Left colon (tissue), 2 donors: ENCODE results near the gene KAT6B. TPM values are rescaled to one million over a fixed set of nuclear protein-coding genes. Genes with fewer than 3 reads are reported as not detected.

Source experiments
- ATAC-seq: fragments of 200-7000 bp; cut with Tn5 transposase; one replicate; pipeline ENCODE4 v1.9.1; 2020; ENCODE audit warnings: mild to moderate bottlenecking, moderate library complexity
- DNase-seq, 2 donors: peaks; one replicate each; pipeline ENCODE4 v3.0.0-alpha.2; 2020
- intact Hi-C, 2 donors: fragments of 100-400 bp; cut with DNase I in 1 of 2; cut with micrococcal nuclease in 1 of 2; formaldehyde crosslinking; loops; one replicate each; pipeline versions ENCODE4 v1.11.2 to v1.14.0; 2022; cut with DNase I, micrococcal nuclease
- total RNA-seq, 2 donors: library from RNA; stranded (reverse); fragmentation: NEBNext Ultra II Directional; extraction: Animal tissue kit (Norgen Biotek cat#: 25700); gene quantifications; one replicate each; pipeline ENCODE4 v1.2.1, GENCODE V29; 2021
- donor health status: DM: no; HTN: no; CAD: no.
- donor health status: DM: yes; HTN: yes; CAD: no.

Gene KAT6B
- total RNA-seq, 2 donors from 2014 or later: 26.6 to 30.7 TPM

- no peak for DNase-seq
- intact Hi-C loops: no loop called here
- ATAC-seq: no peak
Observed at GRCh38 chr10:74962517-74962916, 136.1 kb downstream of the KAT6B start.

DNA sequence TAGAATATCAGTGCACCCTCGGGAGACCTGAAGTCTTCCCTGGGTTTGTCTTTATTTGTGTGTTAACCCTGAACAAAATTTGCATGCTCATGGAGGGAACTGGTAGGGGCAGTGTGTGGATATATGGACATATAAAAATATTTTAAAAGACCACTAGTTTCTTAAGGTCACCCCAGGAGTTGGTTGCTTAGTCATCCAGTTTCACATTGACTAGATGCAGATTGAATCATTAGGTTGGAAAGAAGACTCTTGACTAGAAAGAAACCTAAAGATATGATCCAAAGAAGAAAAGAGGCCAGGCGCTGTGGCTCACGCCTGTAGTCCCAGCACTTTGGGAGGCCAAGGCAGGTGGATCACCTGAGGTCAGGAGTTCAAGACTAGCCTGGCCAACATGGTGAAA, 137.1 kb downstream of the KAT6B start:
- ATAC-seq (no peak), DNase-seq (no peak)
- intact Hi-C loops: no loop called here

DNA sequence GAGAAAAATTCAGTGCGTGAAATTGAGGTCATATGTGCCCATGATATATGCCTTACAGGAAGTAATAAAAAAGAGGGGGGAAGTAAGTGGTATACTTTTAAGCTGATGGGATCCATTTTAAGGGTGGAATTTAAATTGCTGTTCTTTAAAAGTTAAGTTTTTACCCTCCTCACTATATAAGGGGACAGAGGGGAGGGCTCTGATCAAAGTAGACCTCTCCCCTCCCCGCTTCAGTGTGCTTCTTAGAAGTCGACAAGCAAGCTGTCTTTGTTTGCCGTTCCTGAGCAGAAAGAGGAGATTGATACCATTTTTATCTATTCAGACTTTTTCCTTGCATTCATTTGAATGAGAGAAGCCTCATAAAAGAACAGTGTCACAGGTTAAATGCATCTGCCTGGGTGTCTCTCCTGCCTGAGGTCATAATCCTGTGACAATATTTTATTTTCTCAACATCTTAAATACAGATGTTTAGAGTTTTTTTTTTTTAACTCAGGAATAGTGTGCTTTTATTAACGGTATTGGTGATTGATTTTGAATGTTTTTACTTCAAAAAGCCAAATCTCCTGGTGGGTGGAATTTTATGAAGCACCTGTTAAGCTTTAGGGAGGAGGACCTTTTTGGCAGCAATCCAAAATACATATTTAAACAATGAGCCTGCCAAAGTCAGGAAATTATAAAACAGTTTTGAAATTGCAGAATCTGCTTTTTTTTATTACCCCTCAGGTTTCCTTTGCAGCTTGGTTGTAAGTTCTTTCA, 141.7 kb downstream of the KAT6B start:
- peak; percentile 84 for ATAC-seq
- intact Hi-C loops: no loop called here
- no peak for DNase-seq

DNA sequence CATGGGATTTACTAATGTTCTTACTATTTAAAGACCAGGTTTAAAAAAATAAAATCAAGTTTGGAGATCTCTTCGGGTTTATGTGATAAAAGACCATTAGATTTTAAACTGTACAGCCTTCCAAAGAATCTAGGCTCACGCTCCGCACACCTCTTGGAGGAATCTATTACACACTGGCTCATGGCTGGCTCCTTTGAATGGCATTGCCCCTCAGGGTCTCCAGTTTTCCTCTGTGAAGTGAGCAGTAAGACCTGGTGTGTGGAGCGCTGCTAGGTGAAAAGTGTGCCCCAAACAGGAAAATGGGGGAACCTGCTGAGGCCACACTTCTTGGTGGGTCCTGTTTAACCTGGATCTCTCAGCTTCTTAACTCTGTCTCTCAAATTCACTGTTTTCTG, 142.3 kb downstream of the KAT6B start:
- ATAC-seq (peak; percentile 51), DNase-seq (no peak)
- intact Hi-C loops: no loop called here

DNA sequence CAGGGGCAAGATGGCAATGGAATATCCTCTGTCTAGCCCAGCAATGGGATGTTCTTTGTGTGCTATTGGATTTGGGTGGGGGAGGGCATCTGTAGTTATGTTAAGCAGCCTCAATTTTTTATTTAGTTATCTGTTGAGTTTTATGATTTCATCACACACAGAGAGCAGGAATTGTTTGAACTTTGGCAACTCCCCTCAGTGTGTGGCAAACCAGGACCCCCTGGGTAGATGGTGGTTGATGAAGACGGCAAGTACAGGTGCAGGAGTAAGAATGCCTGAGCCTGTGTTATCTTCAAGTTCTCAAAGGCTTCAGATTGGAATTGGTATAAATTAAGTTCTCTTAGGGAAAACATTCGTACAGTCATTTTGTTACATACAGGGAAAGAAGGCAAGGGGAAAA, 142.7 kb downstream of the KAT6B start:
- intact Hi-C loops: no loop called here
- no peak for ATAC-seq

DNA sequence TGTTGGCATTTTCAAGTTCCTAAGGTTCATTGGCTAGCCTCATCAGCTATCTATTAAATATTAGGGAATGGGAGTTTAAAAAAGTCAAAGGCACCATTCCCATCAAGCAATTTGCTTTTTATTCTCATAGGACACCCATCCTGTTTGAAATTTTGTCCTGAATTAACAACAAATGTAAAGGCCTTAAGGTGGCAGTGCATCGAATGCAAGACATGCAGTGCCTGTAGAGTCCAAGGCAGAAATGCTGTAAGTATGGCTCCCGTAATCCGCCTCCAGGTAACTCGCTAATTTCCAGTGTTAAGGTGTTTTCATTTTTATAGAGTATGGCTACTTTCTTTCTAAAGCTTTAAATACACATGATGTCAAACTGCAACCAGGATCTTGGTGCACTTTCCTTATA, 143.1 kb downstream of the KAT6B start:
- intact Hi-C loops: no loop called here
- ATAC-seq: no peak
- DNase-seq: no peak

More for the DNA sequence above, 142.7 kb downstream of the KAT6B start:
- DNase-seq: no peak

GRCh38 chr10:74973741-74974392, 147.5 kb downstream of the KAT6B start:
- ATAC-seq (peak; percentile 20), DNase-seq (no peak)
- intact Hi-C loops: no loop called here

- intact Hi-C loops: no loop called here
- DNase-seq (no peak), ATAC-seq (no peak)
Observed at GRCh38 chr10:74975758-74976157, 149.4 kb downstream of the KAT6B start.

DNA sequence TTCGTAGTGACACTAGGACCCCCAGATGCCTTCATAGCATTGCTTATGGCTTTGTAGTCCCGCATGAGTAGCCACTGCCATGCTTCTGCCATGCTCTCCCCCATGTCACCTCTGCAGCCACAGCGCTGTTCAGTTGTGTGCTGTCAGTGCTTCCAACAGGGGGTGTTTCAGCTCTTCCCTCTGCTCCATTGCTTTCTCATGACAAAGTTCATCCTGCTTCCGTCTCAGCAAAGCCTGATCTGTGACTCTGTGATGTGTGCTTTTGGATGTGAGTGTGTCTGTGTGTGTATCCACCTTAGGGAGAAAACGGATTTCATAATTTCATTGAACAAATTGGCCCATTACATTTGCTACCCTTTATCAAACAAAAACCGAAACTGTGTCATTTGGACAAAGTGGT, 150.2 kb downstream of the KAT6B start:
- ATAC-seq: no peak
- intact Hi-C loops: no loop called here
- no peak for DNase-seq

- intact Hi-C loops: no loop called here
- ATAC-seq: no peak
- no peak for DNase-seq
Observed at GRCh38 chr10:74977072-74977471, 150.7 kb downstream of the KAT6B start.

- DNase-seq (no peak), ATAC-seq (no peak)
- intact Hi-C loops: no loop called here
Observed at GRCh38 chr10:74977913-74978847, 151.8 kb downstream of the KAT6B start.

DNA sequence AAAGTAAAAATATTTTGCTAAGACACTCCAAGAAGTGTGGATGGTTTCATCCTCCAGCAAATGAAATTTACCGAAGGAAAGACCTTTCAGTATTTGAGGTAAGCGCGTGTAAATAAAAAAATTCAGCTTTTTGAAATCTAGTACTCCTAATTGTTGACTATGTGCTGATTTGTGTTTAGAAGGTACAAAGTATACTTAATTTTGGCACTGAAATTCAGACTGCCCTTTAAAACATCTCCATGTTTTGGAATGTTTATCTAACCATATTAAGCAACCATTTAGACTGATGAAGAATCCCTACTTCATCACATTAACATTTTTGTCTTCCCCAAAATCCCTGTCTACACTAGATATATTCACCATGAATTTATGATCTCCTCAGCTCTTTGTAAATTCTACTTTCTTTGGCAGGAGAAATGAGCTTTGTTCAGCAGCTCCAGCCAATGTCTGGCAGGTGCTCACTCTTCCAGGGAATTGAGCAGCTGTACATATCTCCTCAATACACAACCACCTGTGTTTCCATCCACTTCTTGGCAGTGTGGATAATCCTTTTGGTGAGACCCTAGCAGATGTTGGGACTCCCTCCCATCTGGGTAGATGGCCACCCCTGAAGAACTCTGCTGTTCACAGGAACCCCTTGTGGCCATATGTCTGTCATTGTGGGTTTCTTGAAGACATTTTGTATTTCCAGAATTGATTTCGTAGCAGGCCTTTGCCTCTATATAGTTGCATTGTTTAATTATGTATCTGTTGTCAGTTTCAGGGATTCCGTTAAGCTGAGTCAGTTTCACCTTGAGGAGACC, 155.6 kb downstream of the KAT6B start:
- no peak for DNase-seq
- intact Hi-C loops: no loop called here
- no peak for ATAC-seq

DNA sequence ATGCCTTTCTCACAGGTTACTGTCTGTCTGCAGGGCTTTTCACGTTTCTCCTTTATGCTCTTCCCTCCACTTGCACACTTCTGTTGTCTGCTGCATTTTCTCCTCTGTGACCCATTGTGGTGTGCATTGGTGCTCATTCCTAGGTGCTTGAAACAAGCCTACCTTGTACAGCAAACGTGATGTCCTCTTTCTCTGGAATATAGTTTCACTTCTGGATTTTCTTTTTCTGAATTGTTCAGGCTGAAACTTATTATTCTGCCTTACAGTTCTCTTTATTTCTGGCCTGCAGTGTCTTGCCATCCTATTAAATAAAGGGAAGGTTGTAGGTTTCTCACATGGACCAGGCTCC, 156.2 kb downstream of the KAT6B start:
- intact Hi-C loops: no loop called here
- no peak for ATAC-seq

GRCh38 chr10:74983383-74983782, 157.0 kb downstream of the KAT6B start:
- ATAC-seq (no peak), DNase-seq (no peak)
- intact Hi-C loops: no loop called here

More for the DNA sequence above, 156.2 kb downstream of the KAT6B start:
- no peak for DNase-seq

- ATAC-seq: no peak
- DNase-seq: no peak
- intact Hi-C loops: no loop called here
Observed at GRCh38 chr10:74987339-74988053, 161.1 kb downstream of the KAT6B start.

DNA sequence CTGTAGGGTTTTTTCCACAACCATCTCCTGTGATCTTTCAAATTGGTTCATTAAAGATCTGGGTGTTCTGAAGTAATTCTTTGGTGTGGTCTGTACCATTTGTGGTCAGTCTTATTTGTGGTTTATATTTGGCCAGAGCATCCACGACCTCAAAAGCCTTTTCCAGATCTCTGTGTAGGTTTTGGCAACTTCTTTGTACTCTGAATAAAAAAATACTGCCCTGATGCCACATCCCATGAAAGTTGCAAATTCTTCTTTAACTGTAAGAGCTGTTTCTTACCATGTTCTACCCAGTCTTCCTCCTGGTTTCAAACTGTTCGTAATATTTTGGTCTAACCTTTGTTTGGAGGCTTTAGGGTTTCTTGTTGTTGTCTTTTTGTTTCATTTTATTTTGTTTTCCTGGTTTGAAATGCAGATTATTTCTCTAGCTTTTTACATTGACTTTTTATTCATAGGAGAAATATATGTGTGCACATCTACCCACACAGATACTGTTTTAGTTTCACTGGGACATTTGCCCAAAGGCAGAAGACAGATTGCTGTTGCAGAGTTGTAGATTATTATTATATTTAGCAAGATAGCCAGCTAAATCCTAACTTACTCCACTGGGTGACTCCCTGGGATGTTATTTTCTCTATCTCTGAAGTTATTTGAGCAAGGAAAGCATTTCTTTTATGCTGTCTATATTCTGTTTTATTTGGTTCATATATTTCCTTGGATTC, 161.8 kb downstream of the KAT6B start:
- DNase-seq (no peak), ATAC-seq (no peak)
- intact Hi-C loops: no loop called here

- intact Hi-C loops: no loop called here
- no peak for ATAC-seq
- no peak for DNase-seq
Observed at GRCh38 chr10:74988832-74989561, 162.6 kb downstream of the KAT6B start.
